ENCODE data around the gene CEMP1.
"Not testable (repeated sequence)": the region's sequence is repeated elsewhere in the genome, so short reads cannot be mapped to it uniquely, and the experiment has no call there.

CEMP1 gene, protein sequence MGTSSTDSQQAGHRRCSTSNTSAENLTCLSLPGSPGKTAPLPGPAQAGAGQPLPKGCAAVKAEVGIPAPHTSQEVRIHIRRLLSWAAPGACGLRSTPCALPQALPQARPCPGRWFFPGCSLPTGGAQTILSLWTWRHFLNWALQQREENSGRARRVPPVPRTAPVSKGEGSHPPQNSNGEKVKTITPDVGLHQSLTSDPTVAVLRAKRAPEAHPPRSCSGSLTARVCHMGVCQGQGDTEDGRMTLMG

DNA sequence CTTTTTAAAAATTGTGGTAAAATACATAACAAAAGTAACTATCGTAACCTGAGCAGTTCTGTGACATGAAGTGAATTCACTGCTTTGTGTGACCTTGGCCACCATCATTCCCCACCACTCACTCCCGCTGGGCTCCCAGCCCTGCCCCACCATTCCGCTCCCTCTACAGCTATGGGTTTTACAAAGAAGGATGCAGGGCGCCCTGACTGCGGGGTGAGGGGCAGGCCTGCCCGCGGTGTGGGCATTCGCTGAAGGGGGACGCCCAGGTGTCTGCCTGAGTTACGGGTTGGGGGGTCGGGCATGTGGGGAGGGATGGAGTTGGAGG is at the start of gene CEMP1:
Gene CEMP1, minus strand, starts transcription at position 38 of the 325 bp plus-strand sequence. CDS start 335 bp downstream, outside the sequence.
- DNase-seq = no peak

DNA sequence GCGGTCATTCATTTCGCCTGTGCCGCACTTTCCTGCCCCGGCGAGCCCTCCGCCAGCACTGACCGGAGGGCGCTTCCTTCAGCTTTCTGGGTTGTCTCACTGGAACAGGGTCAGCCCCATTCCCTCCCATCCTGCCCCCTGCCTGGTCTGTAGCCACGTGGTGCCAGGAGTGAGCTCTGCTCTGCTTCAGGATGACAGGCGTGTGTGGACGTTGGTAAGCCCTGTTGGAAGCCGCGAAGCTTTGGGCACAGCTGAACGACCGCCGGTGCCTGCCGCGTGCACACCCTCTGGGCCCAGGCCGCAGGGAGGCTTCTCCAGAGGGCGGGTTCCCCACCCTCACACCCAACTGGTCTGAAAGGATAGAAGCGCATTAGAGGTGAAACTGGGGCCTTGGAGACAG is 49.6 kb upstream of the CEMP1 start:
- DNase-seq = not testable (repeated sequence)

DNA sequence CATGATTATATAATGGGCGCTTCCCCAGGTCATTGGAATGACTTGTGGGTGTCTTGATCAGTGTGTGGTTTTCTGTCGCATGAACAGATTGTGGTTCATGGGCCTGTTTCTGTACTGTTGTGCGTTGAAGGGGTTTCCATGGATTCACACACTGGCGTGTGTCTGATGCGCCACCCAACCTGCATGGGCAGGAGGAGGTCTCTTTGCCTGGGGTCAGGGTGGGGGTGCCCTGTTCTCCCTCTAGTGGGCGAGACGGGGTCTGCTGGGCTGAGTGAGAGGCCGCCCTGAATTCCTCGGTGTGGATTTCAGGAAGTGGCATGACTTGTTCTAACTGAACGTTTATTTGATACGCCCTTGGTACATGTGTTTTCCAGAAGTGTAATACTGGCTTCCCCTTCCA is 48.9 kb upstream of the CEMP1 start:
- DNase-seq = not testable (repeated sequence)

DNA sequence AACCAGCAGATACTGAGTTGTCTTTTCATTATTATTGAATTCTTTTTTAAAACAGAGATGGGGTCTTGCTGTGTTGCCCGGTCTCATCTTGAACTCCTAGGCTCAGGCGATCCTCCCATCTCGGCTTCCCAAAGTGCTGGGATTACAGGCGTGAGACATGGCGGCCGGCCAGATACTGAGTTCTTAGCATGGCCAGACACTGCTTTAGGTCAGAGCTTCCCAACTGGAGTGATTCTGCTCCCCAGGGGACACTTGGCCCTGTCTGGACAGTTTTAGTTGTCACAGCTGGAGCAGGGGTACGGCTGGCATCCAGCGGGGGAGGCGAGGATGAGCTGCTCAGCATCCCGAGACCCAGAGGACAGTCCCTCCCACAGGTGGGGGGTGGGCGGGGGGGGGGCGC is 47.7 kb upstream of the CEMP1 start:
- not testable (repeated sequence) for DNase-seq

DNA sequence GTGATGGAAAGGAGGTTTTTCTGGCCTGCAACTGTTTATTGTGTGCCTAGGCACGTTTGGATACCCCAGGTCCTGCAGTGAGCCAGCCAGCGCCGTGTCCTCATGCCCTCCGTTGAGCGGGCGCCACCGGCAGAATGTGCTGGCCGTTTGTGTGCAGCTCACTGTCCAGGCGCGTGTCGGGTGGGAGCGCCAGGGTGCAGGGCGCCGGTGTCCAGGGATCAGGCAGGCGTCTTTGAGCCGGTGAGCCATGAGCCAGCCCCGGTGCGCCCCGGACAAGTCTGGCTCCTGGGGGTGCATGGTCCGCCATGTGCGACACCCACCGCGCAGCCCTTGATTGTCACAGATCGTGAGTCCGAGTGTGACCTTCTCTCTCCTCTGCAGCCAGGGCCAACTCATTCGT is 45.8 kb upstream of the CEMP1 start:
- DNase-seq = not testable (repeated sequence)

DNA sequence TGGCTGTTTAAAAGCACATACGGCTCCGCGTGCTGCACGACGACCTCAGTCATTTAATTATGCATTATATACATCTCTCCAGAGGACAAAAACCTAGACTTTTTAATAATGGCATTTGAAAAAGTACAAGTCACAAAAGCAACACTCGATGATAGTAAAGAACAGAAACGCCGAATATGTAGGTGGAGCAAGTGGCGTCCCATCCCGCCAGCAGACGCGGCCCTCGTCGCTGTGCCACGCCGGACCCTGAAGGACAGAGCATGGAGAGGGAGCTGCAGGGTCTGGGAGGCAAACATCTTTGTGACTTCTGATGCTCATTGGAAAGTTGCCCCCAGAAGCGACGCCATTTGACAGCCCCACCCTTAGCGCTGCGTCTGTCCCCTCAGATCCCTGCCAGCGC is 44.6 kb upstream of the CEMP1 start:
- not testable (repeated sequence) for DNase-seq

DNA sequence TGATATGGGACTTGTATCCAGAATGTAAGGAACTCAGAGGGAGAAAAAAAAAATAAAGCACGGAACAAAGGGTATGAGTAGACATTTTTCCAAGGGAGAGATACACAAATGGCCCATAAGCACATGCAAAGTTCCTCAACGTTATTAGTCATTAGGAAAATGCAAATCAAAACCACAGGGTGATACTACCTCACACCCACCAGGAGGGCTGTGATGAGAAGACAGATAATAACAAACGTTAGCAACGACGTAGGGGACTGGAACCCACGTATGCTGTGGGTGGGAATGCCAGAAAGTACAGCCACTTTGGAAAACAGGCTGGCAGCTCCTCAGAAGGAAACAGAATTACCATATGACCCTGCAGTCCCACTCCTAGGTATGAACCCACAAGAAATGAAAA is 41.5 kb upstream of the CEMP1 start:
- not testable (repeated sequence) for DNase-seq

DNA sequence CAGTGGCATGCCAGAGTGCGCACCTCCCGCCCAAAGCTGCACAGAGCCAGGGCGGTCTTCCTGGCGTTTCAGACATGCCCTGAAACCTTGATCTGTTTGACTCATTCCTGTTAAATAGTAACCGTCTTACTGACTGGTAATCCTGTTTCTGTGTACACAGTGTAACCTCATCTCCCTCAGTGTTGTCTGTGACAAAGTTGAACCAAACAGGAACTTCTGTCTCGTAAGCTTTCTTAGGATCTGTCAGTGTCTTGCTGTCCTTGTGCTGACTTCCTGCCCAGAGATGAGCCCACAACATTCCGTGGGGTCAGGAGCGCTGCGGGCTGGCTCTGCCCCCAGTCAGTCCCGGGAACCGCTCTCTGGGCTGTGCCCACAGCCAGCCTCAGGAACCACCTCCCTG is 37.4 kb upstream of the CEMP1 start:
- DNase-seq = not testable (repeated sequence)

DNA sequence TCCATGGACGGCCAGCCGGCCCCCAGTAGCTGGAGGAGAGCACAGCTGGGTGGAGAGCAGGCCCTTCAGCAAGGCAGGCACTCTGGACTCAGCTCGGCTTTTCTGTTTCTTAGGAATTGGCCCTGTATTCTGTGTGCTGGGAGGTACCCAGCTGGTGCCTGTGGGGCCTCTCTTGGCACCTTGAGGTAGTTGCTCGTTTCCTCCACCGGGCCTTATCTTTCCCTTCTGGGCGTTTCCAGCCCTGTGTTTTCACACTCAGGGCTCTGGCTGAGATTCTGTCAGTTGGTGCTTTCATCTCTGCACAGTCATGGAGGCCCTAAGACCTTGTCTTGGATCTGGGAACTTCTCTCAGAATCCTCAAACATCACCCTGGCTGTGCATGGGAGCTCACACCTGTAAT is 36.3 kb upstream of the CEMP1 start:
- DNase-seq = not testable (repeated sequence)

DNA sequence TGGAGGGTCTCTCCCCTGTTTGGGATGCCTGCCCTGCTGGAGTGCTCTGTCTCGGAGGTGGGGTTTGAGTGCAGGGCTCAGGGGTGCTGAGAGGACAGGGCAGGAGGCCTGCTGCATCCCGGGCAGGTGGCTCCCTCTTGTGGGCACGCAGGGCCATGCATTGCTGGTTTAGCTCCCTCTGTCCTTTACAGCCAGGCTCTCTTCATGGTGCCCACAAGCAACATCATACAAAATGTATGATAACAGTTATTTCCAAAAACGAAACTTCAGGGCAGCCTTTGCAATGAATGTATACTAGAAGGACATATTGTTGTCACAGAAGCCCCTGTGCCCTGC is 29.6 kb upstream of the CEMP1 start:
- DNase-seq = not testable (repeated sequence)

DNA sequence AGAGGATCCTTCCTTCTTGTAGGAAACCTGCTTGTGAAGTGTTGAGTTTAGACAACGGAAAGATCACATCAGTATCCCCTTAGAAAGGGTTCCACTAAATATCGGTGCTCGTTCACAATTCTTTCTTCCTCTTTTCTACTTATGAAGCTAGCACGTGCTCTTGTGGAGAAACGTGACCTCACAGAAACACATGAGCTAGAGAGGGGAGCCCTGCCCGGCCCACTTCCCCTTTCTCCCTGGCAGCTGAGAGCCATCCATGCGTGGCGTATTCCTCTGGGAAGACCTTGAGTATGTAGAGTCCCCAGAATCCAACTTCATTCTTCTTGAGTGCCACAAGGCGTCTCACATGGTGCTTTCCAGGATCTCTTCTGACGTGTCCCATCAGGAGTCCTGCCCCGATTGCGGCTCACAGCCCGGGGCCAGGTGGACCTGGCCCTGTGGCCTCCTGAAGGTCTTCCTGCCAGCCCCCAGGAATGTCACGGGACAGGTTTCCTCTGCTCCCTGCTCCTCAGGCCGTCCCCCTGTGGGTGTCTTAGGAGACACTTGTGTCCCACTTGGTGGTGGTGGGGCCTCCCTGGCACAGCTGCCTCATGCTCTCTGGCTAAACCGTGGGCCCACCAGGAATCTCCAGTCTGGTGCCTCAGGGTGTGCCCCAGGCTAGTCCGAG is 29.1 kb upstream of the CEMP1 start:
- not testable (repeated sequence) for DNase-seq

DNA sequence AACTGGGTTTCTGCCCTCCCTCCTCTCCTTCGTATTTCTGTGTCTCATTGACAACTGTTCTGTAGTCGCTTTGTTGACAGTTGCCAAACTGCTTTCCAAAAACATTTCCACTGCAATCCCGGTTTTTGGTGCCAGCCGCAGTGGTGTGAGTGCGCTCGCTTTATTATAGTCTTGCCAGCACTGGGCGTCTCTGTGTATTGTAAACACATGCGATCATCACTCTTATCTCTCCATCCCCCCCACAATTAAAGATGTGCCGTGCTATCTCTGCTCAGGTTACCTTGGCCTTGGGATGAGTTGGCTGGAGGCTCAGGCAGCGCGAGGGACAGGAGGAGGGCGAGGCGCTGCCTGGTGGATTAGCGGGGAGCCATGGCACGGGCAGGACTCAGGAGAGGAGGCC is 25.9 kb upstream of the CEMP1 start:
- DNase-seq = not testable (repeated sequence)

DNA sequence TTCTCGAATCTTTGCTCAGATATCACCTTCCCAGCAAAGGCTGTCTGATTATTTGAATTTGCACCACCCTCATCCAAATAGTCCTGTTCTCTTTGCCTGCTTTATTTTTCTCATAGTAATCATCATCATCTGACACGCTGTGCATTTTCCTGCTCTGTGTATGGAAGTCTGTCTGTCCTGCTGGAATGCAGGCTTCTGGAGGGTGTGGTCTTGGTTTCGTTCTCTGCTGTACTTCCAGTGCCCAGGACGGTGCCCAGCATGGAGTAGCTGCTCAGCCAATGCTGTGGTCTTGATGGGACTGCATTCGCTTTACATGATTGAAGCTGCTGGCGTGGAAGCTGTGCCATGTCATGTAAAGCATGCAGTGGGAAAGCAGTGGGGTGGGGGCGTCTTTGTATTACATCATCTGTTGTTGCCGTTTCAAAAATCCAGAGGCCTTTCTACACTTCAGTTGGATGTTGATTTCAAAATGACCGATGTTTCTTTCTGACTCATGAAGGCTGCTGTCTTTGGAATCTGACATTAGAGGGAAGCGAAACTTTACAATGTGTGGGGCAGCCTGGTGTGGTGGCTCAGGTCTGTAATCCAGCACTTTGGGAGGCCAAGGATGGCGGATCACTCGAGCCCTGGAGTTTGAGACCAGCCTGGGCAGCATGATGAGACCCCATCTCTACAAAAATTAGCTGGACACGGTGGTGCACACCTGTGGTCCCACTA is 23.7 kb upstream of the CEMP1 start:
- DNase-seq = not testable (repeated sequence)

DNA sequence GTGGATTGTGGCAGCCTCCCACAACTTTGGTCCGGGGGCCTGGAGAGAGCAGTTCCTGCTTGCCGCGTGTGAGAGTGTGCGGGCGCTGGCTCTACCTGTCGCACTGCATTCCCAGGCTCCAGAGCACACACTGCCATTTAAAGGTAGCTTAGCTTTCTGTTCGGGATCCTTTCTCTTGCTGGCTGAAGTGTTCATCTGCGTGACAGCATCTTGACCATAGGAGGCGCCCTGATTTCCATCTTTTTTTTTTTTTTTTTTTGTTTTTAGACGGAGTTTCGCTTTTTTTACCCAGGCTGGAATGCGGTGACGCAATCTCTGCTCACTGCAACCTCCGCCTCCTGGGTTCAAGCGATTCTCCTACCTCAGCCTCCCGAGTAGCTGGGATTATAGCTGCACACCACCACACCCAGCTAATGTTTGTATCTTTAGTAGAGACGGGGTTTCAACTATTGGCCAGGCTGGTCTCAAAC is 20.2 kb upstream of the CEMP1 start:
- not testable (repeated sequence) for DNase-seq

DNA sequence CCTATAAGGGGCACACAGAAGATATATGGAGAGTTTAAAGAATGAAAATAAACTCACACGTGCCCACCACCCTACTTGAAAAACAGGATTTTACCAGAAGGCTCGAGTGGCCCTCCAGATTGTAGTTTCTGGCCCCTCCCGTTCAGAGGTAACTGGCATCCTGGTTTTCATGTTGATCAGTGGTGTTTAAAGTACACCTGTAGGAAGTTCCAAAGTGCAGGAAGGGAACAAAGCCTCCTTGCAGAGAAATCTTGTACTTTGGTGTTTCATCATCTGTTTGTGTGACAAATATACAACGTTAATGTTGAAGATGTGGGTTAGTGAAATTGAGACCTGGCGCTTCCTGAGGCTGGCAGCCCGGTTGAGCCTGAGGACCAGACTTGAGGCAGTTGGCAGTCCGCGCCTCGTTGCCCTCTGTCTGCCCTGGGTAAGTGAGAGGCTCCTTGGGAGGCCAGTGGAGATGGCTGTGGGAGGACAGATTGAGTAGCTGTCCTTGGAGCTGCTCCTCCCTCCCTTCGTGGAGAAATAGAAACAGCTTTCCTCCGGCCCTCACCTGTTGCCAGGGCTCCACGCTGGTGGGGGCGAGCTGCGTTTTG is 19.2 kb upstream of the CEMP1 start:
- not testable (repeated sequence) for DNase-seq

DNA sequence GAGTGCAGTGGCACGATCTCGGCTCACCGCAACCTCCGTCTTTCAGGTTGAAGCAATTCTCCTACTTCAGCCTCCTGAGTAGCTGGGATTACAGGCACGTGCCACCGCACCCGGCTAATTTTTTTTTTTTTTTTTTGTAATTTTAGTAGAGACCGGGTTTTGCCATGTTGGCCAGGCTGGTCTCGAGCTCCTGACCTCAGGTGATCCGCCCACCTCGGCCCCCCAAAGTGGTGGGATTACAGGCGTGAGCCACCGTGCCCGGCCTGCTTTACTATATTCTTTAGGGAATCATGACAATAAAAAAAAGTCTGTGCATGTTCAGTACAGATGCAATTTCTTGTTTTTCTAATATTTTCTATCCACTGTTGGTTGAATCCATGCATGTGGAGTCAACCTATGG is 12.6 kb upstream of the CEMP1 start:
- not testable (repeated sequence) for DNase-seq

DNA sequence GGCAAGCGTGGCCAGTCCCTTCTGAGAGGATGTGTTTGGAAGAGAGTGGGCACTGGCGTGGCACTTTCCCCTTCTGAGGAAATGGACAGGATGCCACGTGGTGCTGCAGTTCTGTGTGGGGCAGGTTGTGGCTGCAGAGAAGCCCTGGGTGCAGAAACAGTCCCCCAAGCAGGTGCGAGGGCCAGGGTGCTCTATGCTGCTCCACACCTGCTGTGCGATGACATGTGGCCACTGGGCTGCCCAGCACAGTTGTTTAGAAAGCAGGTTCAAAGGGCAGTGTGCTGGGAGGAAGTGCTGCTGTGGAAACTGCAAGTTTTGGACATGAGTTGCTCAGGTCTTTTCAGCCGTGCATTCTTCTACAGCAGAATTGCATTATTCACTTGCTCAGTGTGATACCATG is 10.2 kb upstream of the CEMP1 start:
- not testable (repeated sequence) for DNase-seq

DNA sequence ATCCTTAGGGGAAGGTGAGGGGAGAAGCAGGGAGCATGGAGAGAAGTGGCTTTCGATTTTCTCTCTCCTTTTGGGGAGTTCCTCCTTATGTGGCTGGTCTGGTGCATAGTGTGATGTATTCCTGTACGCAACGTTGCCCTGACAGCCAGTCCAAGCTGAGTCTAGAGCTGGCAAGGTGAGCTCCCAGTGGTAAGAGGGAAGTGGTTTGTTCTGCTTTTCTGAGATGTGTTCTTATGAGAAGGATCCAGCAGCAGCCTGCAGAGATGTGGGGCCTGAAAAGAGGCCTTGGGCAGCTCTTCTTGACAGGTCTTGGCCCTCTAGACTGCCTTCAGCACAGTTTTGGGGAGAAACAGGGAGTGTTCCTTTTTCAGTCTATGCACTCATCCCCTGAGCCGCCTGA is 9.7 kb upstream of the CEMP1 start:
- DNase-seq = not testable (repeated sequence)

DNA sequence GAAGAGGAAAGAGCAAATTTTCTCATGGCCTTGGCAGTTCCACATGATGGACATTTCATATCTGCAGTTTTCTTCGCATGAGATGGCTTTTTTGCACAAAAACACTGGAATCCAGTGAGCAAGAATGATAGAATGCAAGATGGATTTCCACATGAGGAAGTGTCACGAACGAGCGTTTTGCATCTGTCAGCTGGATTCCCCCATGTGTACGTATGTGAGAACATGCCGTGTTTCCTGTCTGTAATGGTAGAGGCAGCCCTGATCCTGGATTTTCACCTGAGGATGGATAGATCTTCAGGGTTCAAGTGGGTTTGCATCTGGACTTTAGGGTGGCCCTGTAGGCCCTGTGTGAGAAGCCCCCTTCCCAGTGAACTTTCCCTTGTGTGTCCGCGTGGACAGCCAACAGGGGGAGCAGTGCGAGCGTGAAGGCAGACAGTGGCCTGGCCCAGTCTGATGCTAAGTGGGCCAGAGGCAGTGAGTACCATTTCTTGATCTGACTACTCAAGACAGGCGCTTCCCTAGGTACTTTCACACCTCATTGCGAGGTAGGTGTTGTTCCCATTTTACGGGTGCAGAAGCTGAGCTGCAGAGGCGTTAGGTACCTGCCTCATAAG is 8.7 kb upstream of the CEMP1 start:
- DNase-seq = not testable (repeated sequence)

DNA sequence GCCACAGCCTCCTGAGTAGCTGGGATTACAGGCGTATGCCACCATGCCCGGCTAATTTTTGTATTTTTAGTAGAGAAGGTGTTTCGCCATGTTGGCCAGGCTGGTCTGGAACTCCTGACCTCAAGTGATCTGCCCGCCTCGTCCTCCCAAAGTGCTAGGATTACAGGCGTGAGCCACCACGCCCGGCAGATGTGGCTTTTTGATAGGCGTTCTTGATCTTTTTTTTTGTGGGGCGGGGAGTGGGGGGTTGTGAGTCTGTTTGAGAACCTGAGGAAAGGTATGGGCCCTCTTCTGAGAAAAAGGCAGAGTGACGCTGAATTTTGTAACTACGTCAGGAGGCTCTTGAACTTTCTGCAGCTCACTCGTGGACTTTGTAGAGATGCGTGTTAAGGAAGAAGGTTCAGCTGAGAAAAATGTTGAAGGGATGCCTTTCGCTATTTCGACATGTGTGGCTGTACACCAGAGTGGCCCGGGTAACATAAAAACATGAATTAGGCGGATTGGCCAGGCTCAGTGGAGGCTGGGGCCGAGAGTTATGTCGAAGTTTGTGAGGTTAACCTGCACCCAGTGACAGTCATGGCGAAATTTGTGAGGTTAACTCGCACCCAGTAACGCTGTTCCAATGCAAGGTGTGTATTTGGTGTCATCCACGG is 8.1 kb upstream of the CEMP1 start:
- not testable (repeated sequence) for DNase-seq

DNA sequence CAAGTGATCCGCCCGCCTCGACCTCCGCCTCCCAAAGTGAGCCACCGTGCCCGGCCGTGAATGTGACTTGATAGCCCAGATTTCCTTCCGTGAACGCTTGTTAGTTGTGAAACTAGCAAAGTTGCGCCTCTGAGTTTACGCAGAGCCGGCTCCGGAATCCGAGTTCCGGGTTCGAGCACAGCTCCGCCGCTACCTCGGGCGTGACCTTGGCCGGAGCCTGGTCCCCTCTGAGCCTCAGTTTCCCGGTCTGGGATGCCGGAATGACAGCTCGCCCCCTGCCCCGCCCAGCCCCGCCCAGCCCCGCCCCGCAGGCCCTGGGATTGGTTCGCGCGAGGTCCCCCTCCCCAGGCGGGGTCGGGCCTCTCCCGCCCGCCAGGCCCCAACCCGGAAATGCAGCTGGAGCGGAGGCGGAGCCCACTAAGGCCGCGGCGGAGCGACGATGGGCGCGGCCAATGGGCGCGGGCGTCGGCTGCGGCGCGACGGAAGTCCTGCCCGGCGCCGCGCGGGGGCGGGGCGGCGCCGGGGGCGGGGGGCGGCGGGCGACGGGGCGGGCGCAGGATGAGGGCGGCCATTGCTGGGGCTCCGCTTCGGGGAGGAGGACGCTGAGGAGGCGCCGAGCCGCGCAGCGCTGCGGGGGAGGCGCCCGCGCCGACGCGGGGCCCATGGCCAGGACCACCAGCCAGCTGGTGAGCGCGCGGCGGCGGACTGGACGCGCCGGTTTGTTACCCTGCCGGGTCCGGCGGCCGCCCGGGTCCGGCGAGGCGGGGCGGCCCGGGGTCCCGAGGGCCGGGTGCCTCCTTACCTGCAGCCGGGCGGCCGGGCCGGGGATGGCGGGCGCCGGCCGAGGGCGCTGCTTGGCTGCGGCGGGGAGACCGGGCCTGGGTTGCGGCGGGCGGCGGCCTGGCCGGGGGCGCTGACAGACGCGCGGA is 6.5 kb upstream of the CEMP1 start, which contains the start of gene PDPK1:
Gene PDPK1, plus strand, starts transcription at position 571 of the 929 bp plus-strand sequence. Its CDS starts 92 bp downstream, at position 663.
- DNase-seq = peak; percentile 81

All from DMS 273 treated with DMSO at 0.1 percent for 48 hours (cell line).